GM18861 (cell line): ENCODE measurements around the gene GLRA3.
"Not testable (repeated sequence)": the region's sequence is repeated elsewhere in the genome, so short reads cannot be mapped to it uniquely, and the experiment has no call there.

Source experiments
- ATAC-seq: cut with Tn5 transposase; IDR thresholded peaks from one replicate; pipeline ENCODE4 v1.9.1; 2021; ENCODE audit not compliant: unreplicated experiment

The GLRA3 gene

GRCh38 chr4:174813292-174813691, 15.8 kb downstream of the GLRA3 start:
- ATAC-seq = no peak

GRCh38 chr4:174810834-174811233, 18.2 kb downstream of the GLRA3 start:
- no peak for ATAC-seq

GRCh38 chr4:174808836-174809235, 20.2 kb downstream of the GLRA3 start:
- no peak for ATAC-seq

DNA sequence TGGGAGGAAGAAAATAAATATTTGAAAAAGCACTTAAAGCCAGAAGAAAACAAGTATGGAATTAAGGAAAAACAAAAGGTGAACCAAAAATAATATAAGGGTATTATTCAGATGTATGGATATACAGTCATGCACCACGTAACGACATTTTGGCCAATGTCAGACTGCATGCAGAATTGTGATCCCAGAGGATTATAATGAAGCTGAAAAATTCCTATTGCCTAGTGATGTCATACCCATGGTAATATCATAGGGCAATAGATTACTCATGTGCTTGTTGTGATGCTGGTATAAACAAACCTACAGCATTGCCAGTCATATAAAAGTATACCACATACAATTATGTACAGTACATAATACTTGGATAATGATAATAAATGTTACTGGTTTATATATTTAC, 20.9 kb downstream of the GLRA3 start:
- ATAC-seq = no peak

DNA sequence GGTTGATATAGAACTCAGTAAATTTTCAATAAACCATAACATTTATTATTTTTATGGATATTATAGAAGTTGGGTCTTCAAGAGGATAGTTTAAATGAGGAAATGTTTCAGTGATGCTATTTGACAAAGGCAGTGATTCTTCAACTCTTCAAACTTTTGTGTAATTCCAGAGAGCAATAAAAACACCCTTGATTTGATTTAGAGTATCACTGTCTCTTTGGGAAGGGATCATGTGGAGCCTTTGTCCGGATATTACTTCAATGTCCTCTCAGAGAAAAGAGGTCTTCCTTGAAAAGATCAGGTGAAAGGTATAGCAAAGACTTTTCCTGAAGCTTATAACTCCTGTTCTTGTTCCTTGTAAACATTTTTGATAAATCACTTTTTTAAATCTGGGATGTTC, 23.3 kb downstream of the GLRA3 start:
- ATAC-seq = no peak

GRCh38 chr4:174794543-174795094, 34.4 kb downstream of the GLRA3 start:
- no peak for ATAC-seq

DNA sequence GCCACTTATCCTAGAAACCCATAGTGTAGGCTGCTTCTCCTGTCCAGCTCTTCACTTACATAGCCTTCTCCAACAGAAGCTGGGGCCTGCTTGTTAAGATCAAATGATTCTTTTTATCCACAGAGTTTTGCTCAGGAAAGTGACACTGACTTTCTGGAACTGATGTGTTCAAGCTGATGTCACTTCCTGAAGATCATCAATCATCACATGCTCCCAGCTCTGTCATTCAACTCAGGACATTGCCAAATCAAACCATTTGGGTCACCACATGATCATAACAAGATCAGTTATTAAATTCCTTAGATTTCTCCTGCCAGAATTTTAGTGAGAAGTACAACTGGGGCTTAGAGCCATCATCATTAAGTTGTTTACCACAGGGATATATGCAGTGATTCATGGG, 39.4 kb downstream of the GLRA3 start:
- ATAC-seq = no peak

- ATAC-seq = not testable (repeated sequence)
These were observed 50.6 kb downstream of the GLRA3 start for GRCh38 chr4:174778274-174778986.

DNA sequence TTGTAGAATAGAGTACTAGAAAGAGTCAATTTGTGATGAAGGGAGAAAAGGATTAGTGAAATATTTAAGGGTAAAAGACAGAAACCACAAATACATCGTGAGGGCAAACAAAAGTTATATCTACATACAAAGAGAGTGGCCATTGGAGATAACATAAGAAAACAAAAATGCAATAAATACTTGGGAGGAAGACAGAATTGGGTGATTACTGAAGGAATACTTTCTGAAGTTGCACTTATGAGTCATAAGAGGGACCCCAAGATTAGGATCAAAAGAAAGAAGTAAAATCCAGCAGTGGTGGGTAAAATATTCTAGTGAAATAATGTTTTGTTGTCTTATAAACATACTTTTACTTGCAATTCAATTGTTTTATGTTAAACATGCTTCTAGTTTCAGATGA, 53.7 kb downstream of the GLRA3 start:
- no peak for ATAC-seq

- peak; percentile 52 for ATAC-seq
These were observed 64.8 kb downstream of the GLRA3 start for GRCh38 chr4:174764105-174764729.

DNA sequence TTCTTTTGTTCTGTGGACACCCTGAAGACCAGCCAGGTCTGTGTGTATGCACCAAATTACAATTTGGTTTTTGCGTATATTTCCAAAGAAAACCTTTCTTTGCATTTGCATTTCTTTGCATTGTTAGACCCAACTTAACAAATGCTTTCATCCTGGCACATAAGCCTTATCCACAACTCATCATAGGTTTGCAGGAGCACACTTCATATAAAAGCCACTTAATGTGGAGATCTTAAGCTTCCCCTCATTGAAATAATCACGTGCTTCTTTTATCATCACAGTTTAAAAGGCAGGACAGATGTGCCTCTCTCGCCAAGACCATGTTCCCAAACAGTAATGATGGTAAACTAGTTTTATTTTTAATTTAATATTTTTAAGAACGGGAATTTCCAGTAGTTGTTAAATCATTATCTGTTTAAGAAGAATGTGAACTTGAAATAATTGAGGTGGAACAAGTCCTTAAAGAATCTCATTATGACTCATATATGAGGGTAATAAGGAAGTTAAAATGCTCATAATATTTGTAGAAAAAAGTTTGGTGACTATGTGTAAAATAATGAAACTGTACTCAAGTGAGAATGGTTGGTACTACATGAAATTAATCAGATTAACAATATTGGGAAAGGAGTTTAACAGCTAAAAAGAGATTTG, 65.5 kb downstream of the GLRA3 start:
- peak; percentile 90 for ATAC-seq

- no peak for ATAC-seq
These were observed 67.6 kb downstream of the GLRA3 start for GRCh38 chr4:174761451-174761850.

DNA sequence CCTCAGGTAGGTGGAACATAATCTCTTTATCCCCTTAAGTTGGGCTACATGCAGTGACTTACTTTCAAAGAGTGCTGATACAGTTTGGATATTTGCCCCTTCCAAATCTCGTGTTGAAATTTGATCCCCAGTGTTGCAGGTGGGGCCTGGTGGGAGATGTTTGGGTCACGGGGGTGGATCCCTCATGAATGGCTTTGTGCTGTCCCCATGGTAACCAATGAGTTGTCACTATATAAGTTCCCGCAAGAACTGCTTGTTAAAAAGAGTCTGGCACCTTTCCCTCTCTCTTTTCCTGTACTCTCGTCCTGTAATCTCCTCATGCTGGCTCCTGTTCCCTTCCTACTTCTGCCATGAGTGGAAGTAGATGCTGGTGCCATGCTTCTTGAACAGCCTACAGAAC, 71.3 kb downstream of the GLRA3 start:
- no peak for ATAC-seq

DNA sequence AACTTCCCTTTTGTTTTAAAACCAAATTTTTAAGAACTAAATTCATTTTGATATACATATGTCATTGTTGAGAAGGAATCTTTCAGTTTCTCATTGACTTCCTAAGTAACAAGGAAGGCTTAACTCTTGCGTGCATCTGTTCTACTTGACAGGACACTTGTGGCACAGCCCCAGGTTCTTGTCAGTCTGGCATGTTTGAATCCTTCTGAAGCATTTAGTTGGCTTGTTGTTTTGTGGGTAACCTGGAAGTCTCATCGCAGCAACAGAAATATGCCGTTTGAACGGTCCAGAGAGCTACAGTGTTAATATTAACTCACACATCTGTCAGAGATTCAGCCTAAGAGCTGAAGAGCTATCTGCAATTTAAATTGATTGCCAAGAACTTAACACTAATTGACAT, 76.0 kb downstream of the GLRA3 start:
- ATAC-seq = no peak

- no peak for ATAC-seq
These were observed 77.0 kb downstream of the GLRA3 start for GRCh38 chr4:174752026-174752425.

DNA sequence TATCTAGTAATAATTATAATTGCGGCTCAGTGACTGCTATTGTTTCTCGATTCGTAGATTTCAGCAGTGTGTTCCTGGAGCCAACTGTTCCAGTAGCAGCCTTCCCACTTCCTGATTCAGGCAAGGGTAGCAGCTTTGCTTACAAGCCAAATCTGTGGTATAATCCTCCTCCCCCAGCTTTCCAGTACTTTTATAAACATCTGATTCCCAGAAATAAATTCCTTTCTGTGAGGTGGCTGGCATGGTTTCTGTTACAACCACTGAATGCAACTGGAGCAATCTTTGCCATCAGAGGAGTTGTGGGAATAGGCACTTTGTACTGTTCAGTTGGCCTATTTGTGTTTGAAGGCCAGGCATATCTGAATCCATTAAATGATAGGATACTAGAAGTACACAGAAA, 80.0 kb downstream of the GLRA3 start:
- no peak for ATAC-seq

DNA sequence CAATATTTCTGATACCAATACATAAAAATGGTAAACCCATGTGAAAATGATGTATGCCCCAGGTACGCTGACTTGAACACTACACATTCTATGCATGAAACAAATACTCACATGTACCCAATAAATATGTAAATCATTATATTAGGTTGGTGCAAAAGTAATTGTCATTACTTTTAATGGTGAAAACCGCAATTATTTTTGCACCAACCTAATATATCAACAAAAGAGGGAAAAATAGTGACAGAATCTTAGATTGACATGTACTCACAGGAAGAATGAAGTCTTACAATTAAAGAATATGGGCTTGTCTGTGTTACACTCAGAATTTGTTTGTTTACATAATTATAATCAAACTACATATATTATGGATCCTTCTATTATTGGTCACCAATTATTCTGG, 82.3 kb downstream of the GLRA3 start:
- no peak for ATAC-seq

DNA sequence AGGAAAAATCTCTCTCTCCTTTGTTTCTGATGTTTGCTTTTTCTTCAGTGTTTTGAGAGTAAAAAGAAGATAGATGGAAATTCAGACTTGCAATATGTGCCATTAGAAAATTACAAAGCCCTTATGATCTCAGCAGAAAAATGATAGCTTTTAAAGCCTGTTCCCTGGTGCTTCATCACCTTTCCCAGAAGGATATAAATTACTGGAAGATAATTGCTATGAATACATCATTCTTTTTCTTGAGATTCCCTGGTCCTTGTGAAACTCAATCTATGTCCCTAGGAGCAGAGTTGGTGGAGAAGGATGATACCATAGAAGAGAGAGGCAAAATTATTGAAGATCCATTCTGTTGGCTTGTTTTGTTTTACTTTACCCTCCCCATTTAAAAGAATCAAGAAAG, 86.5 kb downstream of the GLRA3 start:
- ATAC-seq = no peak

GRCh38 chr4:174739576-174739975, 89.5 kb downstream of the GLRA3 start:
- no peak for ATAC-seq

DNA sequence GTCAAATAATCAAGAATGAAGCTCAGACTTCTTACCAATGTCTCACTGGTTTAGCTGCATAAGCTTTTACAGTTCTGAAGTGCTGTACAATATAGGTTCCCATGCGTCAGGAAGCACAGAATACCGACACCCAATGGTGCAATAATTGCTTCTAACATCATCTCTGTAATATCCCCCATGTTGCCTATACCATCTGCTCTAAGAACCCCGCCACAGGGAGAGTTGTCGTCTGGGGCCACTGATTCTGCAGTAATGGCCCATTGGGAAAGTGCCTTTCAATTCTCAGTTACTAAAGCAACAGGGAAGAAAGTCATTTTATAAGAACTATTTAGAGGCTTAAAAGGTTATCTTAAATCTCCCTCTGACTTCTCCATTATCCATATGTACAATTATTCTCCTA, 94.9 kb downstream of the GLRA3 start:
- no peak for ATAC-seq

- no peak for ATAC-seq
These were observed 111.2 kb downstream of the GLRA3 start for GRCh38 chr4:174717828-174718227.
